Right lobe of liver (tissue), 6 donors: Measurements from ENCODE around the gene NLRP12. TPM values are rescaled to one million over a fixed set of nuclear protein-coding genes. Genes with fewer than 3 reads are reported as not detected.

Experiments
- ATAC-seq, 4 donors: fragments of 200-7000 bp; cut with Tn5 transposase; one replicate each; pipeline ENCODE4 v1.9.1; 2020; ENCODE audit warnings: mild to moderate bottlenecking in 4 of 4, moderate library complexity in 4 of 4
- DNase-seq, 3 donors: peaks; one replicate each; pipeline ENCODE4 v3.0.0-alpha.2; 2020
- H3K27ac ChIP-seq, 3 donors: fragments of 200-600 bp; one replicate each; pipeline ENCODE4 v1.8.0; 2022
- H3K27me3 ChIP-seq, 2 donors: fragments of 200-600 bp; one replicate each; pipeline ENCODE4 v1.8.0; 2022
- H3K36me3 ChIP-seq, 4 donors: fragments of 200-600 bp; sonication (generic) in 1 of 4; one replicate each; pipeline versions ENCODE4 v1.5.1 to v1.8.0; 2017 to 2022; ENCODE audit warnings: control low read depth in 1 of 4
- H3K4me1 ChIP-seq, 4 donors: fragments of 200-600 bp; sonication (generic) in 1 of 4; one replicate each; pipeline versions ENCODE4 v1.5.1 to v1.8.0; 2017 to 2022; ENCODE audit warnings: control low read depth in 1 of 4
- H3K4me3 ChIP-seq, 3 donors: fragments of 200-600 bp; one replicate each; pipeline ENCODE4 v1.8.0; 2022
- H3K9me3 ChIP-seq, 4 donors: fragments of 200-600 bp; sonication (generic) in 1 of 4; one replicate each; pipeline versions ENCODE4 v1.5.1 to v1.8.0; 2017 to 2022; ENCODE audit warnings: control low read depth in 1 of 4
- CTCF ChIP-seq, 4 donors: fragments of 200-600 bp in 3 of 4; fragments of 450-650 bp in 1 of 4; IDR thresholded peaks; one replicate each; pipeline versions ENCODE4 v1.5.1 to v1.8.0; 2016 to 2022; ENCODE audit warnings: antibody characterized with exemption in 4 of 4, mild to moderate bottlenecking in 2 of 4
- POLR2A ChIP-seq: fragments of 450-650 bp; IDR thresholded peaks from one replicate; pipeline ENCODE4 v1.6.1; 2017; ENCODE audit warnings: antibody characterized with exemption, mild to moderate bottlenecking
- WGBS: methylation state at CpG from one replicate; pipeline ENCODE4 v1.1.6; 2018; ENCODE audit warnings: low coverage, low lambda C conversion rate; ENCODE audit not compliant: insufficient coverage; ENCODE audit errors: missing lambda C conversion rate; 5-methylcytosine and 5-hydroxymethylcytosine counted together
- intact Hi-C, 2 donors: fragments of 100-400 bp; cut with DNase I; formaldehyde crosslinking; loops; one replicate each; pipeline versions ENCODE4 v1.11.2 to v1.14.1; 2022
- total RNA-seq, 6 experiments: library from RNA; depleted of rRNA in 2 of 6; stranded (reverse); fragments of >200 nt in 2 of 6; fragmentation: NEBNext Ultra II Directional in 3 of 6; extraction: Animal tissue kit (Norgen Biotek cat#: 25700) in 3 of 6; gene quantifications; one replicate each; pipeline versions ENCODE4 v1.1.0 to v1.2.4, GENCODE V29; 2016 to 2023
- donor health status: DM: no; HTN: yes; CAD: no.
- donor health status: DM: no; HTN: no; CAD: no.
- donor health status: DM: no; HTN: no; CAD: no.
- donor health status: DM: no; HTN: yes; CAD: no.
- donor health status: DM: no; HTN: yes; CAD: no.

NLRP12 gene
- total RNA-seq, 6 experiments from 2014 or later, result 0.20 to 0.56 (median 0.34) TPM

DNA sequence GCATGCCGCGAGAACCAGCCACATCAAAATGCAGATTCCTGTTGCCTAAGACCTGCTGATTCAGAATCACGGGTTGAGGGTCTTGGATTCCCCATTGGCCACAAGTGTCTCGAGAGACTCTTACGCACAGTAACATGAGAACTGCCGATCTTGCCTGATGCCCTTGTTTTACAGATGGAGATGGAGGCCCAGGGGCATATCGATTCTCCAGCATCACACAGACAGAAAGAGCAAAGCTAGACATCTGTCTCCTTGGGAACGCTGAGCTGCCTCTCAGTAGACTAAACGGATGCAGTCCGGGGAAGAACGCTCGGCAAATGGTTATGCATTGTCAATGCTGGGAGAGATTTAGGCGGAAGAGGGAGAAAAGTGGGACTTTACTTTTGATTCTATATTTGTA lies 5.4 kb downstream of the NLRP12 start:
- ATAC-seq, result no peak
- no peaks in the 10 kb centered on the region for H3K36me3 ChIP-seq
- no peaks in the 10 kb centered on the region for H3K27me3 ChIP-seq
- no peaks in the 10 kb centered on the region for H3K9me3 ChIP-seq
- no peak overlapping the region for H3K4me3 ChIP-seq
- H3K27ac ChIP-seq, result no peak overlapping the region
- WGBS, result 81% methylated on average over 7 of the region's 13 CpGs
- H3K4me1 ChIP-seq, result no peaks in the 10 kb centered on the region
- no peak for DNase-seq
- TF ChIP-seq CTCF (IDR thresholded peaks at IDR 0.05) (no peak), POLR2A (no peak)
- intact Hi-C loops, result no loop called here

DNA sequence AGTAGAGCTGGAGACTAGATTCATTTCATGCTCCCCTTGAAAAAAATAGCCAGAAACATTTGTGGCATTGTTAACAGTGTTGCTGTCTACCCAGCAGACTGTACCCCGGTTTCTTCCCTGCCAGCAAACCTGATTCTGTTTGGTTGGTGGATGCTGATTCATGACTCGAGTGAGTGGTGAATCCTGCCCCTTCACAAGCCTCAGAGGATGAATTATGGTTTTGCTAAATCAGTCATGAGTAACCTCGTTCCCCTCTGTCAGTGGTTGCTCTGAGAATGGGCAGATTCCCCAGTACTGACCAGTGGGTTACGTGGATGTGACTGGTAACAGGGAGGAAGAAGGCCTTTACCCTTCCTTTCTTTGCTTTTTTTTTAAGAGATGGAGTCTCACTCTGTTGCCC lies 10.1 kb downstream of the NLRP12 start:
- Histone ChIP-seq H3K27me3 (no peaks in the 10 kb centered on the region), H3K27ac (no peak overlapping the region), H3K4me3 (no peak overlapping the region), H3K4me1 (no peaks in the 10 kb centered on the region), H3K36me3 (no peaks in the 10 kb centered on the region), H3K9me3 (no peaks in the 10 kb centered on the region)
- intact Hi-C loops, result no loop called here
- ATAC-seq (no peak), DNase-seq (no peak)
- TF ChIP-seq POLR2A, result no peak
- no peak for TF ChIP-seq CTCF (IDR thresholded peaks at IDR 0.05)
- 39% methylated on average over 4 of the region's 4 CpGs for WGBS

DNA sequence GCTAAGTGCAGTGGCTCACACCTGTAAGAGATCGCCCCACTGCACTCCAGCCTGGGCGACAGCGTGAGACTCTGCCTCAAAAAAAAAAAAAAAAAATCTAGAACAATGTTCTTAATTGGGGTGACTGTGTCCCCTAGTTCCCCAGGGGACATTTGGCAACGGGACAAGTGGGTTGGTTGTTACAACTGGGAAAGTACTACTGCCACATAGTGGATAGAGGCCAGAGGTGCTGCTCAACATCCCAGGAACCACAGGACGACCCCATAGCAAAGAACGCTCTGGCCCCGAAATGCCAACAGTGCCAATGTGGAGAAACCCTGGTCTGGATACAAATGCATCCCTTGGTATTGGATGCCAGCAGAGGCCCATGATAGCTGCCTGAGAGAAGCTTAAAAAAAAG lies 11.8 kb downstream of the NLRP12 start:
- 33% methylated on average over 5 of the region's 7 CpGs for WGBS
- no peak for ATAC-seq
- DNase-seq, result no peak
- Histone ChIP-seq H3K27ac (no peak overlapping the region), H3K36me3 (no peaks in the 10 kb centered on the region), H3K4me1 (no peaks in the 10 kb centered on the region), H3K27me3 (no peaks in the 10 kb centered on the region), H3K4me3 (no peak overlapping the region), H3K9me3 (no peaks in the 10 kb centered on the region)
- no peak for TF ChIP-seq POLR2A
- TF ChIP-seq CTCF (IDR thresholded peaks at IDR 0.05), result no peak
- intact Hi-C loops, result no loop called here

DNA sequence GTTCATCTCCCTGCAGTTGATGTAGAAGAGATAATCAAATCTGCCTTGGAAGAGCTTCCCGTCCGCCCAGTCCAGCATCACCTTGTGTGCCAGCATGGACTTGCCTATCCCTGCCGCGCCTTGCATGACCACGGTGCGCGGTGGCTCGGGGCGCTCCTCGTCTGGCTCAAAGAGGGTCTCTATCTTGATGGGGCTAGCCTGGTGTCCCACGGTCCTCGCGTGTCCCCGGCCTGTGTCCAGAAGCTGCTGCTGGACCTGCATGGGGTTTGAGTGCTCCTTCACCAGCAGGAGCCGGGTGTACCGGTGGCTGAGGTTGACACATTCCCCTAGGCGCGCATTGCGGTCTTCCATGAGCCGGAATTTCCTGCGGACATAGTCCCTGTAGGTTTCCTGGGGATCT lies 13.2 kb downstream of the NLRP12 start:
- Histone ChIP-seq H3K4me1 (no peaks in the 10 kb centered on the region), H3K4me3 (no peak overlapping the region), H3K36me3 (no peaks in the 10 kb centered on the region), H3K27me3 (no peaks in the 10 kb centered on the region), H3K9me3 (no peaks in the 10 kb centered on the region), H3K27ac (no peak overlapping the region)
- DNase-seq (no peak), ATAC-seq (peak in 1 of 4 donors; percentile 11)
- no peak for TF ChIP-seq POLR2A
- no peak for TF ChIP-seq CTCF (IDR thresholded peaks at IDR 0.05)
- intact Hi-C loops, result no loop called here
- 89% methylated on average over 5 of the region's 21 CpGs for WGBS

DNA sequence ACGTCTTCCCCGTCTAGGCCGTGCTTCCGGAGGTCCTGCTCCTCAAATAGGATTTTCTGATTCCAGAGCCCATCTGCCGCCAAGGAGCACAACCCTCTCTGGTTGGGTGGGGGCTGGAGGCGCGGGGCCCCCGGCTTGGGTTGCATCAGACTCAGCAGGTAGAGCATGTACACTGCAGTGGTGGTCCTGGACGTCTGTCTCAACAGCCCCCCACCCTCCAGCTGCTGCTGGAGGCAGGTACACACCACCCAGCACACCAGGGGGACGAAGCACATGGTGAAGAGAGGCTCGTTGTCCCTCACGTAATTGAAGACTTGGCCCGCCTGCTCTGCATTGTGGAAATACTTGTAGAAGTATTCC lies 13.9 kb downstream of the NLRP12 start:
- ATAC-seq (no peak), DNase-seq (no peak)
- TF ChIP-seq CTCF (IDR thresholded peaks at IDR 0.05) (no peak), POLR2A (no peak)
- Histone ChIP-seq H3K27me3 (no peaks in the 10 kb centered on the region), H3K9me3 (no peaks in the 10 kb centered on the region), H3K36me3 (no peaks in the 10 kb centered on the region), H3K4me1 (no peaks in the 10 kb centered on the region), H3K4me3 (no peak overlapping the region), H3K27ac (no peak overlapping the region)
- WGBS, result no CpG with 5 or more reads among the region's 13 CpGs
- intact Hi-C loops, result no loop called here
